GM04503 (cell line): ENCODE data around the gene GNG7.
"Not testable (repeated sequence)": the region's sequence is repeated elsewhere in the genome, so short reads cannot be mapped to it uniquely, and the experiment has no call there.

ENCODE experiments used
- DNase-seq: peaks from one replicate; pipeline ENCODE4 v3.0.0-alpha.2; 2012; ENCODE audit warnings: low read depth

GNG7 gene

GRCh38 chr19:2641332-2641698, 61.2 kb downstream of the GNG7 start:
- no peak for DNase-seq

DNA sequence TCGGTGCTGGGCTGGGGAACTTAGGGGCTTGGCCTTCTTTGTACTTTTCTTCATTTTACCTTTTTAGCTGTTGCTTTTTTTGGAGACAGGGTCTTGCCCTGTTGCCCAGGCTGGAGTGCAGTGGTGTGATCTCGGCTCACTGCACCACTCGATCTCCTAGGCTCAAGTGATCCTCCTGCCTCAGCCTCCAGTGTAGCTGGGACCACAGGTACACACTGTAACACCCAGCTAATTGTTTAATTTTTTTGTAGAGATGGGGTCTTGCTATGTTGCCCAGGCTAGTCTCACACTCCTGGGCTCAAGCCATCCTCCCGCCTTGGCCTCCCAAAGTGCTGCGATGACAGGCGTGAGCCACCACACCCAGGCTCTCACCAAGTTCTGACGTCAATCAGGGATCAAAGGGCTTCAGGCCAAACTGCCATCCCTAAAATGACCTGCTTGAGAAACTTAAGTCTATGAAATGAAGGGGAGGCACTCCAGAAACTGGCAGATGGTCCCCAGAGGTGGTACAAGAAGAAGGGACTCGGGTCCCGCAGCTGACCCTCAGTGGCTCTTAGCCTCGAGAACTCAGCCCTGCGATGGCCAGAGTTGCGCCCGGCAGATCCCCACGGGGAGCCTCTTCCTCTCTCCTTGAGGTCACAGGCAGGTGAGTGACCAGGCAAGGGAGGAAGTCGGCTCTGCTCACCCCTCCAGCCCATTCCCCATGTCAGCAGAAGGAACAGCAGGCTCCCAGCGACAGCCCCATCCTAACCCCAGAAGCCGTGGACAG, 61.7 kb downstream of the GNG7 start:
- no peak for DNase-seq

DNA sequence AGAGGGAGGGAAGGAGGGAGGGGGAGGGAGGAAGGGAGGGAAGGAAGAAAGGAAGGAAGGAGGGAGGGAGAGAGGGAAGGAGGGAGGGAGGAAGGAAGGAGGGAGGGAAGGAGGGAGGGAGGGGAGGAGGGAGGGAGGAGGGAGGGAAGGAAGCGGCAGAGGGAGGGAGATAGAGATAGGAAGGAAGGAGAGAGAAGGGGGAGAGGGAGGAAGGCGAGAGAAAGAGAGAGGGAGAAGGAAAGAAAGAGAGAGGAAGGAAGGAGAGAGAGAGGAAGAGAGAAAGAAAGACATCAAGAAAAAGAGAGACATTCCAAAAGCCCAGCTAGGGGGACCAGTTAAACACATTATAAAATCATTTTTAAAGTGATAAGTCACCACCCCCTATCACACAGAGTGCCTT, 62.5 kb downstream of the GNG7 start:
- no peak for DNase-seq

- DNase-seq = no peak
Measured at GRCh38 chr19:2638417-2638940, 64.0 kb downstream of the GNG7 start.

DNA sequence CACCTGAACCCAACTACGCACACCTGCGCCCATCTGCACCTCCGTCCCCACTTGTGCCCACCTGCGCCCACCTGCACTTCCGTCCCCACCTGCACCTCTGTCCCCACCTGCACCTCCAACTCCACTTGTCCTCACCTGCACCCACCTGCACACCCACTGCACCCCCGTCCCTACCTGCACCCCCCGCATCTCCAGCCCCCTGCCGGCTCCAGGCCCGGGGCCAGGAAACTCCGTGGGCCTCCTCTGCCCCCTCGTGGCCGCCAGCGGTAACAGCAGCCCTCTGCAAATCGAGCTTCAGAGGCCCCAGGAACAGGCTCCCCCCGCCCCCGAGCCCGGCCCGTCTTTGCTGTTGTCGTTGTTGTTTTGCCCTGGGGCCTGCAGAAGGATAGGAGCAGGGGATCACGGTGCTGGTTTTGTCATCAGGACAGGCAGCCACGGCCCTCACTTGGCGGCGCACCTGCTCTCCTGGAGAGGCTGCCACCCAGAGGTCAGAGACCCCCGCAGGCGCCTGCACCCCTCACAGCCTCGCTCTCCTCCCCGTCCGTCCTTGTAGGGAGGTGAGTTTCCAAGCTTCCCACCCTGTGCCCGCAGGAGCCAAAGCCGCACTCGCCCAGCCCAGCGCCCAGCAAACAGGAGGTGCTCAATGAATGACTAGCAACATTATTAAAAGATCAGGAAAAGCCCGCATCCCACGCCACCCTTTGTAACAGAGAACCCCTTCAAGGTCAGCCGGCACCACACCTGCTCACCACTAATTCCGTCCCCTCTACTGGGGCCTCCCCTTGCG, 65.4 kb downstream of the GNG7 start:
- no peak for DNase-seq

- DNase-seq = no peak
Measured at GRCh38 chr19:2636141-2636896, 66.2 kb downstream of the GNG7 start.

- DNase-seq = no peak
Measured at GRCh38 chr19:2634960-2635359, 67.5 kb downstream of the GNG7 start.

DNA sequence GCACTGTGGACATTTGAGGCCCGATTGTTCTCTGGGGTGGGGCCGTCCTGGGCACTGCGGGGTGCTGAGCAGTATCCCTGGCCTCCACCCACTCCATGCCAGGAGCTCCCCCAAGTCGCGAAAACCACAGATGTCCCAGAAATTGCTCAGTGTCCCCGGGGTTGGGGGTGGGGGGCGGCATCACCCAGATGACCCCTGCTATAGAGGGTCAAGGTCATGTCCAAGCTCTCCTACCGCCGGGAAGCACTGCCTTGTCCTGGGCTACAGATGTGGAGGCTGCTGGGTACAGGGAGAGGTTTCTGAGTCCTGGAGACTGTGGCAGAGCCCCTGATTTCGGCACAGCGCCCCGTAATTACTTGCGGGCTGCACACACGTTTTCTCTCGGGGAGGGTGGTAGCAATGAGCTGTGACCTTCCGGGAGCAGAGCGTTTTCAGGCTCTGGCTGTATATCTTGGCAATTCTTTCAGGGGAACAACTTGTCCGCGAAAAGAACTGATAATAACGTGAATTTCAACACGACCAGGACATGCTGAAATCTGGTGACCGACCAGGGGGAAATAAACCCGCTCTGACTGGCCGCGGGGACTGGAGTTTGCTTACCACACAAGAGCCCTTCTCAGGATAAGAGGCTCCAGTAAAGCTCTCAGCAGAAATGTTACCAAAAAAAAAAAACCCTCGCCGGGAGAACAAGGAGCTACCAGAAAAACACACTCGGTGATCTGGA, 68.1 kb downstream of the GNG7 start:
- DNase-seq = no peak

GRCh38 chr19:2633693-2634075, 68.8 kb downstream of the GNG7 start:
- DNase-seq = no peak

DNA sequence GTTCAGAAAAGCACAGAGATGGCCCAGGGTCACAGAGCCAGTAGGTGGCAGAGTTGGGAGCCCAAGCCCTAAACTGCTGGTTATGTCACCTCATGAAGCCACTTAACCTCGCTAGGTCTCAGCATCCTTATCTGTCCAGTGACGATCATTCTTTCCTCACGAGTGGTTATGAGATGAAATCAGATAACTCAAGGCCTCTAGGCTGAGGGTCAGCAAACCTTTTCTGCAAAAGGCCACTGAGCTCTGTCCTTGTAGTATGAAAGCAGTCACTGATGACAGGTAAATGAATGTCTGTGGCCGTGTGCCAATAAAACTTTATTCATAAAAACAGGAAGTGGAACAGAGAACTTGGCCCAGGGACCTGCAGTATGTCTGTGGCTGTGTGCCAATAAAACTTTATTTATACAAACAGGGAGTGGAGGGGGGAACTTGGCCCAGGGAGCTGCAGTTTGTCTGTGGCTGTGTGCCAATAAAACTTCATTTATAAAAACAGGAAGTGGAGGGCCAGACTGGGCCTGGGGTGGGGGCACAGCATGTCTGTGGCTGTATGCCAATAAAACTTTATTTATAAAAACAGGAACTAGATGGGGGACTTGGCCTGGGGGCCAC, 71.2 kb downstream of the GNG7 start:
- no peak for DNase-seq

DNA sequence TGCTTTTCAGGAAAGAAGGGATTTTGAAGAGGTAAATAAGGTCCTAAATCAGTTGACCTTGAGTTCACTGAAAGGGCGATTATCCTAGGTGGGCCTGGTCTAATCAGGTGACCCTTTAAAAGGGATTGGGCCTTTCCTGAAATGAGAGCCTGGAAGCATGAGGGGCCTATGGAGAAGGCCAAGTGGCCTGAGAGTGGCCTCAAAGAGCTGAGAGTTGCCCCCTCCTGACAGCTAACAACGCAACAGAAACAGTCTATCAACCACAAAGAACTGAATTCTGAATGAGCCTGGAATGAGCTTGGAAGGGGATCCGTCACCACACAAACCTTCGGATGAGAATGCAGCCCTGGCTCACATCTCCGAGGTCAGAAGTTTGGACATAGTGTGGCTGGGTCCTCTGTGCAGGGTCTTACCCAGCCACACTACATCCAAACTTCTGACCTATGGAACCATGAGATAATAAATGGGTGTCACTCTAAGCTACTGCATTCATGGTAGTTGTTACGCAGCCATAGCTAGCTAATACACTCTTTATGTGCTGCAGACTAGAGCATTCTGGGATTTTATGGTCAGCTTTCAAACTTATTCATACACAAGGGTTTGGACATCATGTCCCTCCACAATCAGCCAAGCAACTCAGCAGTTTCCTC, 72.0 kb downstream of the GNG7 start:
- no peak for DNase-seq

- no peak for DNase-seq
Measured at GRCh38 chr19:2629491-2630351, 72.8 kb downstream of the GNG7 start.

DNA sequence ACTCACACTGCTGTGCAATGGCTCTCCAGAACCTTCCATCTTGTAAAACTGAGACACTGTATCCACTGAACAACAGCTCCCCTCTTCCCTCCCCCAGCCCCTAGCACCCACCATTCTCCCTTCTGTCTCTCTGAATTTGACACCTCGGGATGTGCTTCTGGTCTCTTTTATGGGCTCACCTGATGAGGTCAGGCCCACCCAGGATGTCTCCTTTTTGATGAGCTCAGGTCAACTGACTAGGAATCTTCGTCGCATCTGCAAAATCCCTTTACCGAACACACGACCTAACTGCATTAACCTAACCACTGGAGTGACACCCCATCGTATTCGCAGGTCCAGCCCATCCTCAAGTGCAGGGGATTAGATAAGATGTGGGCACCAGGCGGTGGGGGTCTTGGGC, 73.9 kb downstream of the GNG7 start:
- DNase-seq = no peak

DNA sequence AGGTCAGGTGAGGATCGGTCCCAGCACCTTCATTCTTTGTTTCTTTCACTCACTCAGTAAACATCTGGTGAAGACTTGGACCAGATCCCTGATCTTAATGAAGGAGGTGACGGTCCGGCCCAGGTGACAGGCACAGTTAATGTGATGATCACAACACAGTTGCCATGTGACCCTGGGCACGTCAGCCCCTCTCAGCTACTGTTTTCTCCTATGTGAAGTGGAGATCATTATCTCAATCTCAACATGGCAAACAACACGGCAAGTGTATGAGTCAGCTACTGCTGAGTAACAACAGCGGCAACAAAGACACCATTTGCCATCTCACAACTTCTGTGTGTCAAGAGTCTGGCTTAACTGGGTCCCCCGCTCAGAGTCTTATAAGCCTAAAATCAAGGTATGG, 74.6 kb downstream of the GNG7 start:
- no peak for DNase-seq

GRCh38 chr19:2627319-2627829, 75.1 kb downstream of the GNG7 start:
- peak; percentile 93 for DNase-seq

GRCh38 chr19:2625434-2625833, 77.1 kb downstream of the GNG7 start:
- no peak for DNase-seq

- DNase-seq = no peak
Measured at GRCh38 chr19:2624537-2625091, 77.9 kb downstream of the GNG7 start.

DNA sequence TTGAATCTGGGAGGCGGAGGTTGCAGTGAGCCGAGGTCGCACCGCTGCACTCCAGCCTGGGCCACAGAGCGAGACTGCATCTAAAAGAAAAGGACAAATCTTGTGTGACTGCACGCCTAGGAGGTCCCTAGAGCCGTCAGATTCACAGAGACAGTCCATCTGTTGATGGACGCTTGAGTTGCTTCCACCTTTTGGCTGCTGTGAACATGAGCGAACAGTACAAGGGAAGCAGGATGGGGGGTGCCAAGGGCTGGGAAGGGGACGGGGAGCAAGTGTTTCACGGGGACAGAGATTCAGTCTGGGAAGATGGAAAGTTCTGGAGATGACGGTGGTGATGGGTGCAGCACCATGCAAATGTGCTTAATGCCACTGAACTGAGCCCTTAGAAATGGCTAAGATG, 78.7 kb downstream of the GNG7 start:
- no peak for DNase-seq

GRCh38 chr19:2622371-2622961, 80.0 kb downstream of the GNG7 start:
- not testable (repeated sequence) for DNase-seq
